ENCODE results near the gene ANKRD33.
A peak's percentile ranks its signal among the peaks of the same experiment; 100 is the strongest.

Gene ANKRD33, protein sequence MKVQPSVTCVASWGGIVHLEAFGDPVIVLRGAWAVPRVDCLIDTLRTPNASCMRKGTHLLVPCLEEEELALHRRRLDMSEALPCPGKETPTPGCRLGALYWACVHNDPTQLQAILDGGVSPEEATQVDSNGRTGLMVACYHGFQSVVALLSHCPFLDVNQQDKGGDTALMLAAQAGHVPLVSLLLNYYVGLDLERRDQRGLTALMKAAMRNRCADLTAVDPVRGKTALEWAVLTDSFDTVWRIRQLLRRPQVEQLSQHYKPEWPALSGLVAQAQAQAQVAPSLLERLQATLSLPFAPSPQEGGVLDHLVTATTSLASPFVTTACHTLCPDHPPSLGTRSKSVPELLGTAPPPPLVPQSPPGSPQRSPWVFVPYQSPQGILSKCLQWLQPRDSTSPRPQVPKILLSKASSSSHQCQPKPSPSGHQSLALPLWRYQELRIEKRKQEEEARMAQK

DNA sequence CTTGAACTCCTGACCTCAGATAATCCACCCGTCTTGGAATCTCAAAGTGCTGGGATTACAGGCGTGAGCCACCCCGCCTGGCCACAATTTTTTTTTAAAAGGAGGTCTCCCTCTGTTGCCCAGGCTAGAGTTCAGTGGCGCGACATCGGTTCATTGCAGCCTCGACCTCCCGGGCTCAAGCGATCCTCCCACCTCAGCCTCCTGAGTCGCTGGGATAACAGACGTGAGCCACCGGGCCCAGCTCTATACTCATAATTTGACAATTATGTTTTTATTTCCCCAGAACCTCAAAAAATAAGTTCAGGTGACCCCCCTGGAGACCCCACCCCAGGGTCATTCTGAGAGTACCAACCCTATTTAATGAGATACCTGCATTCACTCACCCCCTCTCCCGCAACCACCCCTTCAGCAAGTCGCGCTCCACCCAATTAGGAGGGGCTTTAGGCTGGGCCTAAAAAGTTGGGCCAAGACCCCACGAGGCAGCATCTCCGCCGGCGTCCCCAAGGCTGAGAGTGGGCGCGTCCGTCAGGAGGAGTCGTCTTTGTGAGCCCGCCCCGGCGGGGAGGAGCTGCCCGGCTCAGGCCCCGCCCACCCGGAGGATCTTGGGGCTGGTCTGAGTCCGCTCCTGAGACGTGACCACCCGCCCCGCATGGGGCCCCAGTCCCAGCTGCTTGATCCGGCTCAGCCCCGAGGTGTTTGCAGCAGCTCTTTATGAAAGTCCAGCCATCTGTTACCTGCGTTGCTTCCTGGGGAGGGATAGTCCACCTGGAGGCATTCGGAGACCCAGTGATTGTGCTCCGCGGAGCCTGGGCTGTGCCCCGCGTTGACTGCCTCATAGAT is at the start of gene ANKRD33:
Gene ANKRD33 (plus strand): TSS at position 628 of the 840 bp plus-strand sequence. CDS start 84 bp downstream, at position 712.
- no peak for DNase-seq (ENCODE audit: low read depth in 2 of 2, low spot score in 1 of 2)

DNA sequence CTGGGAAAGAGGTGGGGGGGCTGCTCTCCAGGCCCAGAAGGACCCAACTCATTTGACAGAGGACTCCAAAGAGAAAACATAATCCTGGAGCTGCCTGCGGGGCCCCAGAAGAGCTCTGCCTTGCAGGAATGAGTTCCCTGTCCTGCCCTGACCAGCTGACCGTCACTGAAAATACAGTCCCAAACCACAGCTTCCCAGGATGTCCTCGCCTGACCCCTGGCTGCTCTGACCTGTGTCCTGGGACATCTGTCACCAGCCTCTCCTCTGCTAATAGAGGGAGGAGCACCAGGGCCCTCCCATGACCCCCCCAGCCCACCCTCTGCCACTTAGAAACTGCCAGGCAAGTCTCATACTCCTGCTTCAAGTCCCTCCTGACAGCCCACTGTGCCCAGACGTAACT is 49.1 kb upstream of the ANKRD33 start:
- no peak for DNase-seq (ENCODE audit: low read depth in 2 of 2, low spot score in 1 of 2)

DNA sequence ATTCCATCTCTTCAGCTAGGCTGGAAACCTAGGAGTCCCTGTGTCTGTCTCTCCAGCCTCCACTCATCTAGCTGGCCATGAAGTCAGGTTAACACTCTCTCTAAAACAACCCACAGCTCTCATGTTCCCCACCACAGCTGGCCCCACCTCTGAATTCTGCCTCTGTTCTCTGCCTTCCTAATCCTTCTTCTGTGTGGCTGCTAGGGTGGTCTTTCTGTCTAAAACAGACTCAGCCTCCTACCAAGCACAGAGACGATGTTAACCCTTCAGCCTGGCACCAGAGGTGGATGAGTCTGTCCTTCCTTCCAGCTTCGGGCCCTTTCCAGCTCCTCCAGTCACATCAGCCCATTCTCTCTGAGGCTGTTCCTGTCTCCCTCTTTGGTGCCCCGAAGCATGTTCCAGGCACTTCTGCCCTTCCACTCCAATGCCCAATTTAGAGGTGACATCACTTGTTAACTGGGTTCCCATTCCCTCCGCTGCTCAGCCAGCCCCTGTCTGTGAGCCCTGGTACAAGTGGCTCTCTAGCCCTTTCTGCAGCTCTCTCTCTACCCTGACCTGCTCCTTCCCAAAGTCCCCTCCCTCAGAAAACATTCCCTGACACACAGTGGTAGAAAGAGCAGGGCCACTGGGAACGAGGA is 48.5 kb upstream of the ANKRD33 start:
- DNase-seq (ENCODE audit: low read depth in 2 of 2, low spot score in 1 of 2) = no peak

DNA sequence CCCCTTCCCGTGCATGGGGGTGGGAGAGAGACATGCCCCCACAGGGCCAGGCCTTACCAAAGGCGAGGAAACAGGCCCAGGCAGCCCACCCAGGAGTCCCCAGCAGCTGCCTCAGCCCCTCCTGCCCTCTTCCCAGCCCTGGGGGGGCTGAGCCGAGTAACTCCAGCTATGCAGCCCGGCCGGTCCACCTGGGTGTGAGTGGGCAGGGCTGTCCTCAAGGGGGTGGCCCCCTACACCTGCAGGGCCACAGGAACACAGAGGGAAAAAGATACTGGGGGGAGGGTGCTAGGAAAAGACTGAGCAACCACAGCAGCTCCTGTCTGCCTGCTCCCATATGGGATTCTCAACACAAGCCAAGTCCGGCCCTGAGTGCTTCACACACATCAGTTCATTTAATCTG is 46.9 kb upstream of the ANKRD33 start:
- no peak for DNase-seq (ENCODE audit: low read depth in 2 of 2, low spot score in 1 of 2)

DNA sequence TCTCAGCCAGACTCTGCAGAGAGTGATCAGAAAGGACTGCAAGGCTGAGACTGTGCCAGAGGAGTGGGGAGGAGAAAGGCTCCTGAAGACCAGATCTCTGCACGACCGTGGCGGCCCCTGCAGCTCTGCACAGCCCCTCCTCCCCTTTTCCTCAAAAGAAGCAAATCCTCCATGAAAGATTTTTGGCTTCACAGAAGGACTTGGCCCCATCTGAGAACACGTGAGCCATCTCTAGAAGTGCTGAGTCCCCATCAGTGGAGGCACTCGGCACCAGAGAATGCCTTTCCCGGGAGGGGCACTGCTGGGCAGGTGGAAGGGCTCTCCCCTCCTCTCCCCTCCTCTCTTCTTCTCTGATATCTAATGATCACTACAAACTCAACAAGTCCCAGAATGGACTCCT is 46.2 kb upstream of the ANKRD33 start:
- DNase-seq (ENCODE audit: low read depth in 2 of 2, low spot score in 1 of 2) = no peak

DNA sequence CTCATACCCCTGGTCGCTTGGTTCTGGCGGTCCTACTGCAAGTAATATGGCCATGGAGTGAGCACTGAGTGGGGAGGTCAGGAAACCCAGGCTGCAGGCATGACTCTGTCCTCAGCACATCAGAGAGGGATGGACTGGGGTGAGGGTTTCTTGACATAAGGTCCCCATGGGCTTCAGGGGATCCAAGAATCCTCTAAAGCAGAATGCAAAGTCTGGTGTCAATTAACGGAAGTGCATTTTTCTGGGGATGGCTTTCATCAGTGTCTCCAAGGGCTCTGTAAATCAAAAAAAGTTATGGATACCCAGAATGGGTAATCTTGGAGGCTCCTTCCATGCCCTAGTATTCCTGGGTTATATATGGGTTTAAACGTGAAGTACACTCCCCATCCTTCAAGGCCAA is 43.0 kb upstream of the ANKRD33 start:
- DNase-seq (ENCODE audit: low read depth in 2 of 2, low spot score in 1 of 2) = no peak

DNA sequence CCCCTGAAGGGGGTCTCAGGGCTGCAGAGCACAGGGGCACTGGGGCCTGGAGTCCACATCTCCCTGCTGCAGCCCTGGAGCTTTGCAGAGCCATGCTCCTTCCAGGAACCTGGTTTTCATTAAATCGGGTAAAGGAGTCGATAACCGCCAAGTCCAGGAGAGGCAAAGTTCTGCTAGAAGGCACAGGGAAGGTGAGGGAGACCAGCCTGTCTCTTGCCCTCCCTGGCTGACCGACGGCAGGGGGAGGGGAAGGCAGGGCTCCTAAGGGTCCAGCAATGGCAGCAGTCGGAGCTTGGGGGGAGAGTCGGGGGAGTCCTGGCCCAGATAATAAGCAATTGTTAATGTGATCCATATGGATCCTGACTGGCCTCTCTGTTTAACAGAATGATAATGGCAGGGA is 42.4 kb upstream of the ANKRD33 start:
- DNase-seq (ENCODE audit: low read depth in 2 of 2, low spot score in 1 of 2) = no peak

DNA sequence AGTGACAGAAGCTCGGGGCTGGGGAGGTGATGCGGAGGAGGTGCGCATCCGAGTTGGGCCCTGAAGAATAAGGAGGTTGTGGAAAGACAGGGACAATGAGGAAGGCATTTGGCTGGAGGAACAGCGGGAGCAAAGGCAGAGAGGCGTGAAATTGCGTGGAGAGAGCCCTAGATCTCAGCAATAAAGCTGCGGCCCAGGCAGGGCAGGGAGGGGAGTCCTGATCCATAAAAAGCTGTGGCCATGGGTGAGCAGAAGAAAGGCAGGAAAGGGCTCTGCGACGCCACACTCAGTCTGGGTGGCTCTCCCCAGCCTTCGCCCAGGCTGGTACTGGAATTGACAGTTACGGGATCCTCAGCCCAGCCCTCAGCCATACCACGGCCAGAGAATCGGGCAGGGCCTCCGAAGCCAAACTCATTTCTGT is 41.6 kb upstream of the ANKRD33 start:
- DNase-seq (ENCODE audit: low read depth in 2 of 2, low spot score in 1 of 2) = no peak

DNA sequence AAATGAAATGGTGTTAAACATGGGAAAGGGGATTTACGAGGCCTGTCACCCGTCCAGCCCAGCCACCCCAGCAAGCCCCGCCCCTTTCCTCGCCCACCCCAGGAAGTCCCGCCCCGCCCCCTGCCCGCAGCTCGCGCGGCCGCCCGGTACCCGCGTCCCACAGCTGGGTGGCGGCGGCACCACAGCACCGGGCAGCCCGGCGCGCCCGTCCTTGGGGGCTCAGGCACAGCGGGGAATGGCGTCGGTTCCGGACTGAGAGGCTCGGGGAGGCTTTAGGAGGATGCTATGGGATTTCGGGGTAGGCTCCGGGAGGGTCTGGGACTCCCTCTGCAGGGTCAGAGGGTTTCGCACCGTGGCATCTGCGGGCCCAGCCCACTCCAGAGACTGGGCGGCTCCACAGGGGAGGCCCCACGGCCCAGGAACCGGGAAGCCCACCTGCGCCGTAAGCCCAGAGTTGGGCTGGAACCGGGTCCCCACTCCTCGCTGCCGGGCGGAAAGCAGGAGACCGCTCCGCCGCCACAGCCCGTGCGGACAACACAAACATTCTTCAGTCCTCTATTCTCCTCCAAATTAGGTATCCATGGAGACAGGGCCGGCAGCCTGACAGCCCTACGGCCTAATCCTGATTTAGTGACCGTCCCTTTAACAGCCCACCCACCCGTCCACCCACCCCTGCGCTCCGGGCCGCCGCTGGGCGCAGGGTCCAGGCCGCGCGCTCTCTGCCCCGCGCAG is 40.8 kb upstream of the ANKRD33 start:
- peak in 1 of 2 donors; percentile 23 for DNase-seq (ENCODE audit: low read depth in 2 of 2, low spot score in 1 of 2)

DNA sequence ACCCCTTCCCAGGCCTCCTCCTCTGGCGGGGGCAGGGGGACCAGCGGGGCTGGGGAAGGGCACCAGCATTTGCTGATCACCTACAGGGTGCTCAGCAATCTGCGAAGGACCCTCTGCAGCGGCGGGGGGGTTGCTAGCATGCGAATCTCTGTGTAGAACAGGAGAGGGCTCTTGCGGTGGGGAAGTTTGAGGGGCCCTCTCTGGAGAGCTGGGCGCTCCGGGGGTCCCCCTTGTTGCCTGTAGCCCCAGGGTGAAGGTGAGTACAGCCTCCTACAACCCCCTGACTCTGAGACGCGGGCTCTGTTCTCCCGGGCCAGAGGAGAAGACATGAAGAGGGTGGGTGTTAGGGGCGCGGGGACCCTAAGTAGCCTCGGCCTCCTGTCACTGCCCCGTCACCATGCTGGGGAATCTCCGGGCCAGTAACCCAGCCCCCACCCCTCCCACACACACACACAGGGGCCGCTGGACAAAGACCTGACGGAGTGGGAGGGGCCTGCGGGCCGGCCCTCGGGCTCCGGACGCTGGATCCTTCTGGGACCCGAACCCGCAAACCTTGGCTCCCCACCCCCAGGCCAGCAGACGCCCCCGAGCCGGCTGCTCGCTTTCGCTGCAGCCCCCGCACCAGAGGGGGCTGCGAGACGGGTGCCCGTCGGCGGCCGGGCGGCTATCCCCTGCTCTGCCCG is 40.1 kb upstream of the ANKRD33 start:
- DNase-seq (ENCODE audit: low read depth in 2 of 2, low spot score in 1 of 2) = no peak

DNA sequence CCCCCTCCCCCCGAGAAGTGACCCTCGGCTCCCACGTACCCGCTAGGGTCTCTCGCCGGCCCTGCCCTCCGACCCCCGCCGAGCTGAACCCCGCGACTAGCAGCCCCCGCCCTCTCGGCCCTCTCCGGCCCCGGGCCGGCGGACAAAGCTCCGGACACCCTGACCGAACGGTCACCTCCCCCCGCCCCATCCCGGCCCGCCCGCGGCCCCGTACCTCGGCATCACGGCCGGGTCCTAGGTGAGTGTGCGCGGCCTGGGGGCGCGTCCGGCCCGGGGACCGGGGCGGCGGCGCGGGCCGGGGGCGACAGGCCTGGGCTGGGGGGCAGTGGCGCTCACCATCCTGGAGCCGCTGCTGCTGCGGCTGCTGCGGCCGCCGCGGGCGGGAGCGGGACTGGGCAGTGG is 39.6 kb upstream of the ANKRD33 start, which contains the start of gene FIGNL2:
Gene FIGNL2 (minus strand): TSS at position 393 of the 402 bp plus-strand sequence. CDS start 26,305 bp downstream, outside the sequence.
- DNase-seq (ENCODE audit: low read depth in 2 of 2, low spot score in 1 of 2) = no peak

DNA sequence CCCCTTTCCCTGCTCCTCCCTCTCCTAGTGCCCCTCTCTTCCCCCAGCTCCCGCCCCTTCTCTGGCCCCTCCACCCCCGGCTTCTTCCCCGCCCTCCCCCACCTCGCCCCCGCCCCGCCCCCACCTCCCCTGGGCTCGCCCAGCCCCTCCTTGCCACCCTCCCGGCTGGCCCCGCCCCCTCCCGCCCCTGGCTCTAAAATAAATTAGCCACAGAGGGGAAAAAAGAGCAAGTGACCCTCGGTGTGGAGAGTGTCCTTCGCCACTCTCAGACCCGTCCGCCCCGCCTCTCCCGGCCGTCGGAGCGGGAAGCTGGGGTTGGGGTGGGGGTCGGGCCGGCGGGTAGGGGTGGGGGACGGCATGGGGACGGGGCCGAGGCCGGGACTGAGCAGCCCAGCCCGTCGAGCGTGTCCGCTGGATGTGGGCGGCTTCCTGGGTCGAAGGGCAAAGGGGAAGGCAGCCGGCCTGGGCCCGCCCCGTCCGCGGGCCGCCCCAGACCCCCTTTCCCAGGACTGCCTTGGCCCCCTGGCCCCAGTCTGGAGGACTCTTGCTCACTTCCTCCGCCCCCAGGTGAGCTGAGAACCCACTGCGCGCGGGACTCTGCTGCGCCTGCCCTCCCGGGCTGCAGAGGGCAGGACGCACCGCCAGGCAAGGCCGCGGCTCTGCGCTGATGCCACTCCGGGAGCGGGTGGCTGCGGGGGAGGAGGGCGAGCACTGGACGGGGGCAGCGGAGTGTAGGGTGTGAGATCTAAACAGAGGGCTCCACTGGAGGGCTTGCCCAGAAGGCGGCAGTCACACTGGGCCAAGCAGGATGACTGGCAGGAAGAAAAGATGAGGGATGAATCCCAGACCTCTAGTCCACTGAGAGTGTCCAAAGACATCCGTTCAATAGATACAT is 38.8 kb upstream of the ANKRD33 start:
- no peak for DNase-seq (ENCODE audit: low read depth in 2 of 2, low spot score in 1 of 2)

DNA sequence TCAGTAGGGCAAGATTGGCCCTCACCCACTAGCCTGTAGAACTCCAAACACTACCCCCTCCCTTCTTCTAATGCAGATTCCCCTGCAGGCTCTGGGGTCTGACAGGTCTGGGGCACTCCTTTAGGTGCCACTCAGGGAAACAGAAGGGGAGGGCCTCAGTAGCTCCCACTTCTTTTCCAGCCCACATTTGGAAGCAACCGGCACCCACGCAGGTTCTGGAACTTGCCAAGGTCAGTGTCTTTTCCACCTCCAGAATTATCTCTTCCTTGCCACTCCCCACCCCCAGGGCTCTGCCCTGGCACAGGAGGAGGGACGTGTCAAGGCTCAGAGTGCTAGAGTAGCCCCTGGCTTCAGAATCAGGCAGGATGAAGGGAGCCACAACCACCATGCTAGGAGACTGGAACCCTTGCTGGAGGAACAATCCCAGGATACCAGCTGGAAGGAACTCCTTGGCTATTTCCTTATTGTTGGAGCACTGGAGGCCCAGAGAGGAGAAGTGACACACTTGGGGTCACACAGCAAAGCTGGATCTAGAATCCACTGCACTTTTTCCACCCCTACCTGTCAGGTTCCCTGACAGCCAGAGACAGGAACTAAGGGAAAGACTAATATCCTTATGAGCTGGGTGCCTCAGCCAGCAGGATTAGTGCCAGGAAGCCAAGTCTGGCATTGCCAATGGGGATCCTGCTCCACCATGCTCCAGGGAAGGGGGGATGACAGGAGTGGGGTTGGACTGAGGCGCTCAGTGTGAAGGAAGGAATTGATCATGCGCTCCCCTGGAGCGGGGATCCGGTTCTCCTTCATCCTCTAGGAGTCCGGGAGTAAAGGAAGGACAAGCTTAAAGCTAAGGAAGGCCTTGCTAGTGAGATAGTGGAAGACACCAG is 37.6 kb upstream of the ANKRD33 start:
- DNase-seq (ENCODE audit: low read depth in 2 of 2, low spot score in 1 of 2) = no peak

DNA sequence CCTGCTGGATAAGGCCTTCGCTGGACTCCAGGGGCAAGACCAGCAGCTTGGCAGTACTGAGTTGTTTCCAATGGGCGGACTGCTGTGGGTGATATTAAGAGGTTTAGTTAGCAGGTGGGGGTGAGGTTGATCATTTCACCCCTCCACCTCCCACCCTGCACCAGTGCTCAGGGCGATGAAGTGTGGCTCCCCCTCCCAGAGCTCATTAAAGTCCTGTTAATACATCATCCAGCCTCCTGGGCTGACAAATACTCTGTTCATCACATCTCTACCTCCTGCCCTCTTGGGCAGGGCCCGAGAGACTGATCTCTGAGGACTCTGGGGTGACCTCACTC is 37.0 kb upstream of the ANKRD33 start:
- no peak for DNase-seq (ENCODE audit: low read depth in 2 of 2, low spot score in 1 of 2)

DNA sequence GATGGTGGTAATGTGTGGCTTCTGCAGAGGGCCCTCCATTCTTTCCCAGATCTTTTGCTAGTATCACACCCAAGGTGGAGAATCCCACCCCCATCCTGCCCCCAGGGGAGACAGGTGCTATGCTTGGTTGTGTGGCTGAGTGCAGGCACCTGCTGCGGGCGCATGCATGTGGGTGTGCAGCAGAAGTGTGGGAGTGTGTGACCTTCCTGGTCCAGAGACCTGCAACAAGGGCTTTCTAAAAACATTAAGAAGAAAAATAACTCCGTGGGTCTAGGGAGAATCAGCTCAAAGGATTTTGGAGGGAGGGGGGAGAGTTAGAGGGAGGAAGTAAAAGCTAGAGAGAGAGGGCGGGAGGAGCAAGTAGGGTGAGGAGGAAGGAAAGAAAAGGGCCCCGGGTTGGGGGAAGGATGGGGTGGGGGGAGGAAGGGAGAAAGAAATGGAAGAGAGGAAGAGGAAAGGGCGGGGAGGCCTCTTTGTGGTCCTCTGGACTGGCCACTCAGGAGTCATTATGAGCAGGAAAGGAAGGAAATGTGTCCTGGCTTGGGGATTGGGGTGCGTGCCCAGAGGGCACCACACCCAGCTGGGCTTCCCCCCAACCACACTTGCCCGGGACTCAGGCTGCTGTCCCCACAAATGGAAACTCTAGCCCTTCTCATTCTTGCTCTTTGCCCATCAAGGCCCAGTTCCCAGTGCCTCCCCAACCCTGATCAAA is 36.3 kb upstream of the ANKRD33 start:
- no peak for DNase-seq (ENCODE audit: low read depth in 2 of 2, low spot score in 1 of 2)

DNA sequence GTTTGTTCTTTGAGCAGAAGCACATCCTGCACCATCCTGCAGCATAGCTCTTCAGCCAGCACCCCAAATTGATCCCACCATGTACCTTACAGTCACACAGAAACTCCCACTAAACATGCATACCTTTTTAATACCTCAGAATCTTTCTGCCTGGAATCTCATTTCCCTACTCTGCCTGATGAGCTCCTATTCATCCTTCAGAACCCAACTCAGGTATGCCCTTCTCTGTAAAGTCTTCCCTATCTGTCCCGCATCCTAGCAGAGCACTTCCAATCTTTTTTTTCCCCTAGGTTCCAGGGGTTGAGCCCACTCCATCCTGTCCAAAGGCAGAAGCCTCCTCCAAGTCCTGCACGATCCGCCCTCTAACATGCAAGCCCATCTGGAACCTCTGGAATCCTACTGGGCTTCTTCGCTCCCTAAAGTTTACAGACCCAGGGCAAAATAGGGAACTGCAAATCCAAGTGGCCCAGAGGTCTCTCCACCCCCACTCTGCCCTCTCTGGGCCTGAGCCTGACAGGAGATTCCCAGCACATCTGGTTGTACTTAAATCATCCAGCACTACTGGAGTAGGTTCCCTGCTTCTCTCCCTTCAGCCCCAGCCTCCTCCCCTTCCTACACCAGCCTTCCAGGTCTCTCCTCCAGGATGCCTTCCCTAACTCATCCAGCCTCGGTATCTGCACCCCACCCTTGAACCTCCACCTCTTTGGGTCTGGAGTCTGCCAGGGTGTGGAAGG is 35.3 kb upstream of the ANKRD33 start:
- DNase-seq (ENCODE audit: low read depth in 2 of 2, low spot score in 1 of 2) = no peak

Measured in stimulated activated CD8-positive, alpha-beta memory T cell treated with anti-CD3 and anti-CD28 coated beads, Interleukin-4, amount 100 ng/mL, for 1 hour (primary cell).